ENCODE data around the gene CCK. TPM values are rescaled to one million over a fixed set of nuclear protein-coding genes. Genes with fewer than 3 reads are reported as not detected.

CCK gene
- polyA plus RNA-seq, 1 donor (not counting 4 experiments of a cell fraction or from before 2014, with no cell fraction given): 8.2 TPM

DNA sequence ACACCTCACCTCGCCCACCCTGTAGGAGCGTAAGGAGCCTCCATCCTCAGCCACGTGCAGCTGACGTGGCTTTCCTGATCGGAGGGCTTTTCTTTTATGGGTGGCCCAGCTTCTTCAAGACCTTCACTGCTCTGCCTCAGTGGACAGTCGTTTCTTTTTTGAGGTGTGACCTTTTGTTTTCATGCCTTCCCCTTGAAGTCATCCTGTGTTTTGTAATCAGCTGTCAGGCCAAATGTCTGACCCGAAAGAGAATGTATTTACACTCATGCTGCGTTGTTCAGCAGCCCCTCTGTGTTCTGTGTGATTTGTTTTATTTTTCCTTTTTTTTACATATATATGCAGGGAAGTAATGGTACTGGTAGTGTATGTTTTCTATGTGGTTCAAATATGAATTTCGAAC is 41.8 kb downstream of the CCK start:
- H3K9me3 ChIP-seq (ENCODE audit: control insufficient read depth, low read depth, low read length): no peaks in the 10 kb centered on the region
- TF ChIP-seq EZH2 (IDR thresholded peaks at IDR 0.05; ENCODE audit: low read length): no peak
- TF ChIP-seq, protein P1, sequence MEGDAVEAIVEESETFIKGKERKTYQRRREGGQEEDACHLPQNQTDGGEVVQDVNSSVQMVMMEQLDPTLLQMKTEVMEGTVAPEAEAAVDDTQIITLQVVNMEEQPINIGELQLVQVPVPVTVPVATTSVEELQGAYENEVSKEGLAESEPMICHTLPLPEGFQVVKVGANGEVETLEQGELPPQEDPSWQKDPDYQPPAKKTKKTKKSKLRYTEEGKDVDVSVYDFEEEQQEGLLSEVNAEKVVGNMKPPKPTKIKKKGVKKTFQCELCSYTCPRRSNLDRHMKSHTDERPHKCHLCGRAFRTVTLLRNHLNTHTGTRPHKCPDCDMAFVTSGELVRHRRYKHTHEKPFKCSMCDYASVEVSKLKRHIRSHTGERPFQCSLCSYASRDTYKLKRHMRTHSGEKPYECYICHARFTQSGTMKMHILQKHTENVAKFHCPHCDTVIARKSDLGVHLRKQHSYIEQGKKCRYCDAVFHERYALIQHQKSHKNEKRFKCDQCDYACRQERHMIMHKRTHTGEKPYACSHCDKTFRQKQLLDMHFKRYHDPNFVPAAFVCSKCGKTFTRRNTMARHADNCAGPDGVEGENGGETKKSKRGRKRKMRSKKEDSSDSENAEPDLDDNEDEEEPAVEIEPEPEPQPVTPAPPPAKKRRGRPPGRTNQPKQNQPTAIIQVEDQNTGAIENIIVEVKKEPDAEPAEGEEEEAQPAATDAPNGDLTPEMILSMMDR (optimal IDR thresholded peaks at IDR 0.05 in 1 of 3, IDR thresholded peaks at IDR 0.05 in 1 of 3, conservative IDR thresholded peaks at IDR 0.05 in 1 of 3; ENCODE audit: extremely low read depth in 1 of 3, insufficient read depth in 2 of 3, low read length in 3 of 3): no peak
- DNase-seq (ENCODE audit: low read depth, low spot score) (no peak), FAIRE-seq (no peak)
- no peak overlapping the region for H2AFZ ChIP-seq (ENCODE audit: control insufficient read depth, low read length)
- H3K9ac ChIP-seq (ENCODE audit: control insufficient read depth, extremely low read depth, insufficient read depth, low read length): no peak overlapping the region
- no peaks in the 10 kb centered on the region for H3K4me1 ChIP-seq (ENCODE audit: control insufficient read depth, extremely low read depth, insufficient read depth, low read length)
- H3K36me3 ChIP-seq (ENCODE audit: control insufficient read depth in 2 of 2, extremely low read depth in 1 of 2, insufficient read depth in 2 of 2, low read length in 2 of 2): peaks cover 29 to 33% of the 10 kb centered on the region in 2 experiments
- no peaks in the 10 kb centered on the region for H3K27me3 ChIP-seq (ENCODE audit: control insufficient read depth, extremely low read depth, insufficient read depth, low read length)
- H4K20me1 ChIP-seq (ENCODE audit: control insufficient read depth, extremely low read depth, insufficient read depth, low read length): no peaks in the 10 kb centered on the region
- H3K79me2 ChIP-seq (ENCODE audit: control insufficient read depth, insufficient read depth, low read length): no peaks in the 10 kb centered on the region
- dilution Hi-C loops (cut with MboI; ENCODE audit: extremely low pct_ligation_motif_present, low sequenced_read_pairs): no loop called here
- no peaks in the 10 kb centered on the region for H3K9me1 ChIP-seq (ENCODE audit: control insufficient read depth, extremely low read depth, insufficient read depth, low read length)
- H3K4me2 ChIP-seq (ENCODE audit: control insufficient read depth, extremely low read depth, insufficient read depth, low read depth, low read length): no peak overlapping the region
- H3K4me3 ChIP-seq (ENCODE audit: control insufficient read depth in 2 of 3, extremely low read depth in 1 of 3, insufficient read depth in 2 of 3, low read depth in 1 of 3, low read length in 3 of 3): no peak overlapping the region
- no peak overlapping the region for H3K27ac ChIP-seq (ENCODE audit: control insufficient read depth, insufficient read depth, low read length)

DNA sequence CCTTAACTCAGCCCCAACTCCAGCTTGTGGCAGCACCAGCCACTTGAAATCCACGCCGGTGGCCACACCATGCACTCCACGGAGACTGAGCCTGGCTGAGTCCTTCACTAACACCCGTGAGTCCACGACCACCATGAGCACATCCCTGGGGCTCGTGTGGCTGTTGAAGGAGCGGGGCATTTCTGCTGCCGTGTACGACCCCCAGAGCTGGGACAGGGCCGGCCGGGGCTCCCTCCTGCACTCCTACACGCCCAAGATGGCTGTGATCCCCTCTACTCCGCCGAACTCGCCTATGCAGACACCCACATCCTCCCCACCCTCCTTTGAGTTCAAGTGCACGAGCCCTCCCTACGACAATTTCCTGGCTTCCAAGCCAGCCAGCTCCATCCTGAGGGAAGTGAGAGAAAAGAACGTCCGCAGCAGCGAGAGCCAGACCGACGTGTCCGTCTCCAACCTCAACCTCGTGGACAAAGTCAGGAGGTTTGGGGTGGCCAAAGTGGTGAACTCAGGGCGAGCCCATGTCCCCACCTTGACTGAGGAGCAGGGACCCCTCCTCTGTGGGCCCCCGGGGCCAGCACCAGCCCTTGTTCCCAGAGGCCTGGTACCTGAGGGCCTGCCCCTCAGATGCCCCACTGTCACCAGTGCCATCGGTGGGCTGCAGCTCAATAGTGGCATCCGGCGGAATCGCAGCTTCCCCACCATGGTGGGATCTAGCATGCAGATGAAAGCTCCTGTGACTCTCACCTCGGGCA is 42.9 kb downstream of the CCK start:
- Histone ChIP-seq H3K27ac (ENCODE audit: control insufficient read depth, insufficient read depth, low read length) (no peak overlapping the region), H3K79me2 (ENCODE audit: control insufficient read depth, insufficient read depth, low read length) (no peaks in the 10 kb centered on the region), H2AFZ (ENCODE audit: control insufficient read depth, low read length) (no peak overlapping the region), H4K20me1 (ENCODE audit: control insufficient read depth, extremely low read depth, insufficient read depth, low read length) (no peaks in the 10 kb centered on the region), H3K27me3 (ENCODE audit: control insufficient read depth, extremely low read depth, insufficient read depth, low read length) (no peaks in the 10 kb centered on the region), H3K36me3 (ENCODE audit: control insufficient read depth in 2 of 2, extremely low read depth in 1 of 2, insufficient read depth in 2 of 2, low read length in 2 of 2) (peaks cover 32 to 34% of the 10 kb centered on the region in 2 experiments), H3K4me3 (ENCODE audit: control insufficient read depth in 2 of 3, extremely low read depth in 1 of 3, insufficient read depth in 2 of 3, low read depth in 1 of 3, low read length in 3 of 3) (no peak overlapping the region), H3K4me1 (ENCODE audit: control insufficient read depth, extremely low read depth, insufficient read depth, low read length) (no peaks in the 10 kb centered on the region), H3K9me3 (ENCODE audit: control insufficient read depth, low read depth, low read length) (no peaks in the 10 kb centered on the region), H3K9me1 (ENCODE audit: control insufficient read depth, extremely low read depth, insufficient read depth, low read length) (no peaks in the 10 kb centered on the region), H3K4me2 (ENCODE audit: control insufficient read depth, extremely low read depth, insufficient read depth, low read depth, low read length) (no peak overlapping the region), H3K9ac (ENCODE audit: control insufficient read depth, extremely low read depth, insufficient read depth, low read length) (no peak overlapping the region)
- DNase-seq (ENCODE audit: low read depth, low spot score) (no peak), FAIRE-seq (no peak)
- TF ChIP-seq, protein P1 (optimal IDR thresholded peaks at IDR 0.05 in 1 of 3, IDR thresholded peaks at IDR 0.05 in 1 of 3, conservative IDR thresholded peaks at IDR 0.05 in 1 of 3; ENCODE audit: extremely low read depth in 1 of 3, insufficient read depth in 2 of 3, low read length in 3 of 3): no peak
- no peak for TF ChIP-seq EZH2 (IDR thresholded peaks at IDR 0.05; ENCODE audit: low read length)
- dilution Hi-C loops (cut with MboI; ENCODE audit: extremely low pct_ligation_motif_present, low sequenced_read_pairs): no loop called here
